GM18951 (cell line): ENCODE measurements around the gene FBXO24.
A peak's percentile ranks its signal among the peaks of the same experiment; 100 is the strongest.

Experiments used
- POLR2A ChIP-seq: IDR thresholded peaks from 4 replicates; pipeline ENCODE4 v1.6.1; 2011; ENCODE audit warnings: mild to moderate bottlenecking; ENCODE audit not compliant: insufficient read length, insufficient read depth; ENCODE audit errors: extremely low read depth
- in situ Hi-C: fragments of 300-500 bp; cut with MboI; formaldehyde crosslinking; loops from one replicate; pipeline ENCODE4 v1.12.0; 2022; ENCODE audit warnings: low sequenced_read_pairs, mixed read lengths, inconsistent platforms; ENCODE audit not compliant: unreplicated experiment

Gene FBXO24

DNA sequence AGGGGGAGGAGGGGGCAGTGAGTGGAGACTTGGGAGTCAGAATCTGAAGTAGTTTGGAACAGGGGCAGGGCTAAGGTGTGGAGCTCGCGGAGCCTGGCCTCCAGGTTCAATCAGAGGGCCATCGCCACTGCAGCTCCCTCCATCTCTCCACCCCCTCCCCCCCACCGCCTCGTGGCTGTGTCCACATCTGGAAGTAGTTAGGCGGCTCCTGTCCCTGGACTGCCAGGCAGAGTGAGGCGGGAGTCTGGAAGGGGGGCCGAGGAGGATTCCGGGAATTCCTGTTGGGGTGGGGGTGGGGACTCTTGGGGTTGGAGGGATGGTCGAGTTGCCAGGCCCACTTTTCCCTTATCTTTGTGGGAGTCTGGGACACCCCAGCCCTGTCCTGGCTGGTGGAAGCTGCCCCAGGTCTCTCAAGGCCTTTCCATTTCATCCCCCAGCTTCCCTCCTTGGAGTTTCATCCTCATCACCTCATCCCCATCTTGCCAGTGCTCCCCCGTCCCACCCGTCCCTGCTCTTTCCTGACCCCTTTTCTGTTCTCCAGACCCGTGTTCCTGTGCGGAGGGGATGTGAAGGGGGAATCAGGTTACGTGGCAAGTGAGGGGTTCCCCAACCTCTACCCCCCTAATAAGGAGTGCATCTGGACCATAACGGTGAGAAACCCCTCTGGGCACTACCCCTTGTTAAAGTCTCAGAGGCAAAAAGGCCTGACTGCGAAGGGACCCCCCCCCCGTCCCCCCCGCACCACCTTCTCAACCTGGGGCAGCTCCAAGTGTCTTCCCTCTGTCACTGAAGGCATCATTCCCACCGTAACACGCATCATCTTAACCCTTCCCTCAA, 17.0 kb downstream of the FBXO24 start:
- in situ Hi-C loops = no loop called here

DNA sequence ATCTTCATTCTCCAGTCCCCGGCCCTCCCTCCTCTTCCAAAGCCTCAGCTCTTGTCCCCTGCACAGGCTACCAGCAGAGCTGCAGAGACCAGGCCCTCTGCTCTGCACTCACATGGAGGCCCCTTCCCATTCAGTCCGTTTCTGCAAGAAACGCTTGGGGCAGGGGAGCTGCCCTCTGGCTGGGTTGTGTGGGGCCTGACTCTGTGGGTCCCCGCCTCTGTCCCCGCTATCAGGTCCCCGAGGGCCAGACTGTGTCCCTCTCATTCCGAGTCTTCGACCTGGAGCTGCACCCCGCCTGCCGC, 17.5 kb downstream of the FBXO24 start:
- TF ChIP-seq POLR2A = no peak
- in situ Hi-C loops = no loop called here

More for the DNA sequence above, 17.0 kb downstream of the FBXO24 start:
- no peak for TF ChIP-seq POLR2A

DNA sequence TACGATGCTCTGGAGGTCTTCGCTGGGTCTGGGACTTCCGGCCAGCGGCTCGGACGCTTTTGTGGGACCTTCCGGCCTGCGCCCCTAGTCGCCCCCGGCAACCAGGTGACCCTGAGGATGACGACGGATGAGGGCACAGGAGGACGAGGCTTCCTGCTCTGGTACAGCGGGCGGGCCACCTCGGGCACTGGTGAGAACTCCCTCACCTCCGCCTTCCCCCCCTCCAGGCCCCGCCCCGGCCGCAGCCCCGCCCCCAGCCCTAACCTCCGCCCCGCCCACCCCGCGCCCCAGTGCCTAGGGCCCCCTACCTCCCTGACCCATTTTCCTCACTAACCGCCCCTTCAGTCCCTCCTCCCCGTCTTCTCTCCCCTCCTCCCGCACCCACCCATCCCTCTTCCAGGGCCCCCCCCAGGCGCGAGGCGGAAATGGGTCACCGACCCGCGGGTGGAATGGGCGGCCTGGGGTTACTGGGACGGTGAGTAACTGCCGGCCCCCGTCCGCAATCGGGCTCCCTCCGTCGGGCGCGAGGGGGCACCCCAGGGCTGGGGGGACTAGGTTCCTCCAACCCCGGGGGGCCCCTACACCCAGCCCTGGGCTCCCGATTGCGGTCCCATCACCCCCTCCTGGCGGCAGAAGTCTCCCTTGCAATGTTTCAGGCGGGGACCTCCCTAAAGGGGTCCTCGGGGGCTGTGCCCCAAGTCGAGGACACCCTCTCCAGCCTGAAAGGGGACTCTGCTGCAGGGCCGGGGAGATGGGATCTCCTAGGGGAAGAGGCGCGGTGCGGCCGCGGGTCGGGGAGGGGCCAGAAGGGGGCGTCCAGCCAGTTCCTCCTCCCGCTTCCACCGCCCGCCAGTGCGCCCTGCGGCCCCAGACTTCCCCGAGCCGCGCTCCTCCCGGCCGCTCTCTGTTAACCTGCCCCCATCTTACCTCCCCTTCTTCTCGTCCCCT, 18.2 kb downstream of the FBXO24 start:
- TF ChIP-seq POLR2A = peak; percentile 53
- in situ Hi-C loops = no loop called here

DNA sequence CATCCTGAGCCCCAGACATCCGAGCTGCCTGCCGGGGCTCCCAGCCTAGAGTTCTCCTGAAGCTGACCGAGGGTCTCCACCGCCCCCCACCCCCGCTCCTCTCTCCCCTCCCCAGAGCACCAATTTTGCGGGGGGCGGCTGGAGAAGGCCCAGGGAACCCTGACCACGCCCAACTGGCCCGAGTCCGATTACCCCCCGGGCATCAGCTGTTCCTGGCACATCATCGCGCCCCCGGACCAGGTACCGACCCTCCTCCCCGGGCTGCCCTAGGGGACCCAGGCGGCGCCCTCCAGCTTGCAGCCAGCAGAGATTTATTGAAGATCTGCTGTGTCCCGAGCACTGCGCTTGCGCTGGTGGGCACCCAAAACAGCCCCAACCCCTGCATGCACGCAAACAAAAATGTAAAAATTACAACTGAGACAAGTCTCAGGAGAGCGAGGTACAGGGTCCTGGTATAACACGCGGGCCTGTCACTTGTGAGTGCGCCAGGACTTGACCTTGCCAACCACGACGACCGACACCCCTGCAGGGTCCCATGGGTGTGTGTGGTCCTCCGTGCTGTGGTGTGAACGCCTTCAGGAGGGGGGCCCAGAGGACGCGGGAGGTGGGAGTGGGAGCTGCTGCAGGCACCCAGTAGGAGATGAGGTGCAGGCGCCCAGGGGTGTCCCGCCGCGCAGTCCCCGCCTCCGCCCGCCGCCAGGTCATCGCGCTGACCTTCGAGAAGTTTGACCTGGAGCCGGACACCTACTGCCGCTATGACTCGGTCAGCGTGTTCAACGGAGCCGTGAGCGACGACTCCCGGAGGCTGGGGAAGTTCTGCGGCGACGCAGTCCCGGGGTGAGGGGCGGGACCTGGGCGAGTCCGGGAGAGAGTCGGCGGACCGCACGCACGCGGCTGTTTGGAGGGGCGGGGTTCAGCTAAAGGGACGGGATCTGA, 19.1 kb downstream of the FBXO24 start:
- in situ Hi-C loops = no loop called here
- TF ChIP-seq POLR2A = no peak

DNA sequence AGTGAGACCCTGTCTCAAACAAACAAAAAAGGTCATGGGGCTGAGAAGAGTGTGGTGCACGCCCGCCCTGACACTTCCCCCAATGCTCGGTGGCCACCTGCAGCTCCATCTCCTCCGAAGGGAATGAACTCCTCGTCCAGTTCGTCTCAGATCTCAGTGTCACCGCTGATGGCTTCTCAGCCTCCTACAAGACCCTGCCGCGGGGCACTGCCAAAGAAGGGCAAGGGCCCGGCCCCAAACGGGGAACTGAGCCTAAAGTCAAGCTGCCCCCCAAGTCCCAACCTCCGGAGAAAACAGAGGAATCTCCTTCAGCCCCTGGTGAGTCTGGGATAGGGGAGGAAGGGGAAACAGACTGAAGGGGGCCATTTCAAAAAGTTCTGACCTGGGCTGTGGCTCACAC, 20.2 kb downstream of the FBXO24 start:
- in situ Hi-C loops = no loop called here
- TF ChIP-seq POLR2A = no peak

DNA sequence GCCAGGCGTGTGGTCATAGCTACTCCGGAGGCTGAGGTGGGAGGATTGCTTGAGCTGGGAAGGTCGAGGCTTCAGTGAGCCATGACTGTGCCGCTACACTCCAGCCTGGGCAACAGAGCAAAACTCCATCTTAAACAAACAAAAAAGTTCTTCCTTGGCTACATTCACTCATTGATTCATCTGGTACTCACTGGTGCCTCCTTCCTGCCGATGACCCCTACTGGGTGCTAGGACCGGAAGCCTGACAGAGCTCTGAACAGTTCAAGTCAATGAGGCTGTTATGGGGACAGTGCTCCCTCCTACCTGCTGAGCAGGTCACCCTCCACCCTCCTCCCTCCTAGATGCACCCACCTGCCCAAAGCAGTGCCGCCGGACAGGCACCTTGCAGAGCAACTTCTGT, 21.0 kb downstream of the FBXO24 start:
- in situ Hi-C loops = no loop called here
- no peak for TF ChIP-seq POLR2A

DNA sequence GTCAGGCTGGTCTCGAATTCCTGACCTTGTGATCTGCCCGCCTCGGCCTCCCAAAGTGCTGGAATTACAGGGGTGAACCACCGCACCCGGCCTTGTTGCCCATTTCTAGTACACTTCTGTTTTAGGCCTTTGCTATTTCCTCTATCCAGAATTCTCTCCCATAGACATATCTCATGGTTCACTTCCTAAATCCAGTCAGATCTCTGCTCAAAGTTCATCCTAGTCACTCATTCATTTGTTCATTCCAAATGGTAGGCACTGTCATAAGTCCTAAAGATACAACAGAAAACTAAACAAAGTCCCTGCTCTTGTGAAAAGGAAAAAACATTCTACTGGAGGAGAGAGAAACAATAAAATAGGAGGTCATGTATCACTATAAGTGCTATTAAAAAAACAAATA, 23.8 kb downstream of the FBXO24 start:
- in situ Hi-C loops = no loop called here
- TF ChIP-seq POLR2A = no peak

DNA sequence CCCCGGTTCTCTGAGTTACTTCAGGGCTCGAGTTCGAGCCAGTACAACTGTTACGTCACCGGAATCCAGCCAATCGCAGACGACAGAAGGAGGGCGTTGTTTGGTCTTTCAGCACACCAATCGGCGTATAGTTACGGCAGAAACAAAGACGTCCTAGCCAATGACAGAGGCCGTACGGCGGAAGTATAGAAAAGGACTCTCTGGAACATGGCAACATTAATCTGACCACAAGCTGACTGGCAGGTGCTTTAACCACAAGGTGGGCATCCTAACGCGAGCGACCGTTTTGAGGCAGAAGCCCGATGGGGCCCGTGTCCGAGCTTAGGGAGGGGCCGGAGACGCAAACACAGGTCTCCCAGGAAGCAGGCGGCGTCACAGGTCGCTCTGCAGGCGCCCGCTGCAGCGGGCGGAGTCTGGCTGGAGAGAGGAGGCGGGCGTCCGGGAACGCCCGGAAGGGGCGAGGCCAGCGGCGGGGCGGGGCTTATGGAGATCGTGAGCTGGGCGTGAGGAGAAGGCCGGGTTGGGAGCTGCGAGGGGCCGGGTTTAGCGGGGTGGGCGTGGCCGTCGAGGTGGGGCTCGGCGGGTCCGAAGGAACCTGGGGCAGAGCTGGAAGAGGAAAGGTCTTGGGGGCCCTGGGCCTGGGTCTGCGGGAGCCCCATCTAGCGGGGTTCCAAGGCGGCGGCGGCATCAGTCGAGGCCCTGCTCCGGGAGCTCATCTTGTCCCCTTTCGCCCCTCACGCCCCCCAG, 26.0 kb downstream of the FBXO24 start, which contains the start of gene MOSPD3:
Gene MOSPD3 (plus strand): TSS at position 558 of the 747 bp plus-strand sequence. CDS start 252 bp downstream, outside the sequence.
- in situ Hi-C loops = no loop called here
- TF ChIP-seq POLR2A = peak; percentile 84

DNA sequence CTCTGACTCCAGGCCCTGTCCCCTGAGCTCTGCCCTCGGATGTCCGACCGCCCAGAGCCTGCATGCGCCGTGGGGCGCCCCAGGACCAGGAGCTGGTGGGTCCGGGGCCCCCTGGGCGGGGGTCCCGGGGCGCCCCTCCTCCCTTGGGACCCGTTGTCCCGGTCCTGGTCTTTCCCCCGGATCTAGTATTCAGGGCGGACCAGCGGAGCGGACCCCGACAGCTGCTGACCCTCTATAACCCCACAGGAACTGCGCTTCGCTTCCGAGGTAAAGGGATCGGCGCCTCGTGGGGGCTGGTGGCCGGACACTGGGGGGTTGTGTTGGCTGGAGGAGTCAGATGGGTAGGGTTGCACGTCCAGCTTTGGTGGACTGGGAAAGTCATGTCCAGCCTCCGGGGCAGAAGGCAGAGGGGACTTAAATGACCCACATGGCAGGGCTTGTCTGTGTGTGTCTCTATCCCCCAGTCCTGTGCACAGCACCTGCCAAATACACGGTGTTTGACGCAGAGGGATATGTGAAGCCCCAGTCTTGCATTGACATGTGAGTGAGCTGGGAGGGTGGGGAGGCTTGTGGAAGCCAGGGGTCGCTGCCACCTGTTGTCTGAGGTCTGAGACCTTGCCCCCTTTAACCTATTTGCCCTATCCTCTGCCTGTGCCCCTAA, 26.7 kb downstream of the FBXO24 start:
- no peak for TF ChIP-seq POLR2A
- in situ Hi-C loops = no loop called here

DNA sequence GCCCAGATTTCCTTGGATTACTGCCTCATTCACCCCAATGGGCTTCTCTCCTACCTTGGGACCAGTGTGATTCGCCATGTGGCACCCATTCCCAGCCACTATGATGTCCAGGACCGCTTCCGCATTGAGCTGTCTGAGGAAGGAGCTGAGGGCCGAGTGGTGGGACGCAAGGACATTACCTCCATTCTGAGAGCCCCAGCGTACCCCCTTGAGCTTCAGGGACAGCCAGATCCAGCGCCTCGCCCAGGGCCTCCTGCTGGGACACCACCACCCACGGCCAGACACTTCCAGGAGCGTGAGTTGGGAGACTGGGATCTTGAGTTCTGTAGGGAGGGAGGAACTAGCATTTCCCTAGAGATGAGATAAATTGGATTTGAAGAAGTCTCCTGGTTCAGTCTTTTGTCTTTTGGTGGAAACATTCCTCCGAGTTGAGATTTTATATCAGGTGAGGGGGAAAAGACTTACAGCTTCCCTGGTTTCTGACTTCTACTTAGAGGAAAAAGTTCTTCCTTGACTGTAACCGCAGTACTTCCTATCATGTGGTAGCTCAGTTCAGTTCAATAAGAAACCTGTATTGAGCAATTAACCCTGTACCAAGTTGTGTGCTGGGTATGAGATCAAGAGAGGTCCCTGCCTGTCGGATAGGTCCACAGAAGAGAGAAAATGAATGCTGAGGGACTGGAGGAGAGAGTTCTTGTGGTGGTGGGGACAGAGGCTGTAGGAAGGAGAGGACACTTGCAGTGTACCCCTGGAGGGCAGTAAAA, 27.5 kb downstream of the FBXO24 start:
- TF ChIP-seq POLR2A = no peak
- in situ Hi-C loops = no loop called here

DNA sequence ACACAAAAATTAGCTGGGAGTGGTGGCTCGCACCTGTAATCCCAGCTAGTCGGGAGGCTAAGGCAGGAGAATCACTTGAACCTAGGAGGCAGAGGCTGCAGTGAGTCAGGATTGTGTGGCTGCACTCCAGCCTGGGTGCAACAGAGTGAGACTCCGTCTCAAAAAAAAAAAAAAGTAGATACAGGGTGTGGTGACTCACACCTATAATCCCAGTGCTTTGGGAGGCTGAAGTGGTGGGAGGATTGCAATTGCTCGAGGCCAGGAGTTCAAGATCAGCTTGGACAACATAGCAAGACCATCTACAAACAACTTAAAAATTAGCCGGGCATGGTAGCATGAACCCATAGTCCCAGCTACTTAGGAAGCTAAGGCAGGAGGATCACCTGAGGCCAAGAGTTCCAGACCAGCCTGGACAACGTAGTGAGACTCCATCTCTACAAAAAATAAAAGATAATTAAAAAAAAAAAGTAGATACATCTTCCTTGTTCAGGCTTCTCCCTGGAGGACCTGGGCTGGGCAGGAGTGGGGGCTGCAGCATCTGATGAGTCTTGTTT, 28.3 kb downstream of the FBXO24 start:
- in situ Hi-C loops = no loop called here
- TF ChIP-seq POLR2A = no peak

DNA sequence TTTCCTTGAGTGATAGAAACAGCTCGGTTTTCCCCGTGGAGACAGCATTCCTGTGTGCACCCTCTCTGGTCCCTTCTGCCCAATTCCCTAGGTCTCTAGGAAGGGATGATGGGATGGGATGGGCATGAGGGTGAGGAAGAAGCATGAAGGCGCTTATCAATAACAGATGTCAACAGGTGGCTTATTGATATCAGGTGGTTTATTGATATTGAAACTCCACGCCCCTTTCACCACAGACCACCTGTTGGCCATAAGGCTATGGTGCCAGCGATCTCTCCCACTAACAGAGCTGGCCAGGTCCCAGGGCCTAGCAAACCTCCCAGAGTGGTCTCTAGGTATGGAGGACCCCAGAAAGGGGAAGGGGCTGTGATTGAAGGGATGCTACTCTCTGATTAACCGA, 34.1 kb downstream of the FBXO24 start:
- in situ Hi-C loops = no loop called here
- no peak for TF ChIP-seq POLR2A
